ENCODE measurements around the gene KCND3.

KCND3 gene

DNA sequence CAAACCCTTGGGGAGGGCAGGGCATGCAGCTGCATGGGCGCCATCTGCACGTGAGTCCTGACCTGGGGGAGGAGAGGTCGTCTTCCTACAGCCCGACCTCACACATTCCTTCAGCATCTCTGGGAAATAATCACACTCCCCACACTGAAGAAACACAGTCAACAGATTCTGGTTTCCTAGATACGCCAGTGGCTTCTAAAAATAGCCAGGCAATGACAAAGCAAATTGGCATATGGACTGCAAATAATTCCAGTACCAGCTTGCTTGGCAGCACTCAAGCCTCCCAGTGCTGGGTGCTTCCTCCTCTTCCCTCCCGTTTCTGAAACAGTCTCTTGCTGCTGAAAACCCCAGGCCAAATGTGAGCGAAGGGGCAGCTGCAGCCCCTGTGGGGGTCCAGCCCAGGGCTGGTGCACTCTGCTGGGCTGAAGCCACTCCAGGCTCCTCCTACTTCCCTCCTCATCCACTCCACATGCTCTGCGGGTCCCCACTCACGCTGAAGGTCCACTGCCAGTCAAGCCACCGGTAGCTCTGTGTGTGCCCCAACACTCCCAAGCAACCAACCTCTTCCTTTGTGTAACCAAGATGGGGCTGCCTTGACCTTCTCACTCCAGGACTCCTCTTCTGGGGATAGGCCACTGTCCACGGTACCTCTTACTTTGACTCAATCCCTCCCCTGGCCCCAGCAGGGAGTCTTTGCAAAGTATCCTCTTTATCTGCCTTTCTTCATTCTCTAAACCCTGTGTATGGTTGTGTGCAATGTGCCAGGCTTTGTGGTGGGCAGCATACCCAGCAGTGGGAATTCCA, 69.0 kb downstream of the KCND3 start:
- H3K27ac ChIP-seq: peak overlapping the region; percentile 56
- no peak for TF ChIP-seq ZFX (IDR thresholded peaks at IDR 0.05)

DNA sequence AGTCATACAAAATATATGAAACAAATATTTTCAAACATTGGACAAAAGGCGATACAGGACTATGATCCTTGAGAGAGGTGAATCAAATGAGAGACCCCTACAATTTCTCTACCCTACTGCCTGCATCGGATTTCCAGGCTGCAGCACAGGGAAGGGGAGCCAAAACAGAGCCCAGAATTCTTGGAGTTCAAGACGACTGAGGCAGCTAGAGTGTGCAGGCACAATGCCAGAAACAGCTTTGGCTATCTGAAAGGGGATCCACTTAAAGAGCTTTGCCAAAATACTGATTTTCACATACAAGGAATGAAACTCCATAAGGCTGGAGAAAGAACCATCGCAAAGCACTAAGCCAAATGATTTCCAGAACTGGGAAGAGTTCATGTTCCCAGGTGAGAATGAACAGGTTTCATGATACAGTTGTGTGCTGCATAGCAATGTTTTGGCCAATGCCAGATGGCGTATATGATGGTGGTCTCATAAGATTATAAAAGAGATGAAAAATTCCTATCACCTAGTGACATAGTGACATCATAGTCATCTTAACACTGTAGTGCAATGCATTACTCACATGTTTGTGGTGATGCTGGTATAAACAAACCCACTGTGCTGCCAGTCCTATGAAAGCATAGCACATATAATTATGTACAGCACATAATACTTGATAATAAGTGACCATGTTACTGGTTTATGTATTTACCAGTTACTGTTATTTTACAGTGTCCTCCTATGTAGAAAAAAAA, 77.5 kb downstream of the KCND3 start:
- TF ChIP-seq, protein P1, sequence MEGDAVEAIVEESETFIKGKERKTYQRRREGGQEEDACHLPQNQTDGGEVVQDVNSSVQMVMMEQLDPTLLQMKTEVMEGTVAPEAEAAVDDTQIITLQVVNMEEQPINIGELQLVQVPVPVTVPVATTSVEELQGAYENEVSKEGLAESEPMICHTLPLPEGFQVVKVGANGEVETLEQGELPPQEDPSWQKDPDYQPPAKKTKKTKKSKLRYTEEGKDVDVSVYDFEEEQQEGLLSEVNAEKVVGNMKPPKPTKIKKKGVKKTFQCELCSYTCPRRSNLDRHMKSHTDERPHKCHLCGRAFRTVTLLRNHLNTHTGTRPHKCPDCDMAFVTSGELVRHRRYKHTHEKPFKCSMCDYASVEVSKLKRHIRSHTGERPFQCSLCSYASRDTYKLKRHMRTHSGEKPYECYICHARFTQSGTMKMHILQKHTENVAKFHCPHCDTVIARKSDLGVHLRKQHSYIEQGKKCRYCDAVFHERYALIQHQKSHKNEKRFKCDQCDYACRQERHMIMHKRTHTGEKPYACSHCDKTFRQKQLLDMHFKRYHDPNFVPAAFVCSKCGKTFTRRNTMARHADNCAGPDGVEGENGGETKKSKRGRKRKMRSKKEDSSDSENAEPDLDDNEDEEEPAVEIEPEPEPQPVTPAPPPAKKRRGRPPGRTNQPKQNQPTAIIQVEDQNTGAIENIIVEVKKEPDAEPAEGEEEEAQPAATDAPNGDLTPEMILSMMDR (conservative IDR thresholded peaks at IDR 0.05): no peak
- TF ChIP-seq ZFX (IDR thresholded peaks at IDR 0.05): no peak
- H3K27ac ChIP-seq: no peak overlapping the region

DNA sequence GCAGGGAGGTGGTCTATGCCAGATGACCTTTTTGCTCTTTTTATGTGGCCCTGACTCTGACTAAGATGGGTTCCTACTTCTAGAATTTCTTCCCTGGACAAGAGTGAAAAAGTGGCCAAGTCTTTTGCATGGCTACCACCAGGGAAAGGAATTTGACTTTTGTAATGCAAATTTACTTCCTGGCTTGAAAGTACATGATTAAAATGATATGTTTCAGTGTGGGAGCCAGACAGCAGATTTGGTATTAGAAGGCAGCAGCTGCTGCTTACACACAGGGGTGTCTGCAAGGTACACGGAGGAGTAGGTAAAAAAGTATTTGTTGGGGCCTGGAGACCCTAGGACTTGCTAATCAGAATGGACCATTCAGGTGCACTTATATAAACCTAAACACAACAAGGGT, 78.4 kb downstream of the KCND3 start:
- TF ChIP-seq, protein P1 (conservative IDR thresholded peaks at IDR 0.05): no peak
- TF ChIP-seq ZFX (IDR thresholded peaks at IDR 0.05): no peak
- H3K27ac ChIP-seq: no peak overlapping the region

DNA sequence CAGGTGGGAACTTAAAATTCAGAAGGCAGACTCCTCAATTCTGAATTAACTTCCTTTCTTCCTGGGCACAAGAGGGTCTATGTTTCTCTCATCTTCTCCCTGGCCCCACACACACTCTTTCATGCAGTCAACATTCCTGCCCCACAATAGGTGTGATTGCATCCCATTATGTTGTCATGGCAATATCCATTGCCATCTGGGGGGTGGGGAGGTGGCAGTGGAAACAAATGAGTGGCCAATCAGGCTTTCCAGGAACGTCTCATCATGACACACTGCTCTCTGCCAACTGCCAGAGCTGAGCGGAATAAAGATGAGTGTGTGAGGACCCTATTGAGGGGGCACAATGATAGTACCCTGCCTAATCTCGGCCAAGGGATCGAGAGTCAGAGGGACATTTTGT, 80.4 kb downstream of the KCND3 start:
- no peak for TF ChIP-seq ZFX (IDR thresholded peaks at IDR 0.05)
- no peak overlapping the region for H3K27ac ChIP-seq

DNA sequence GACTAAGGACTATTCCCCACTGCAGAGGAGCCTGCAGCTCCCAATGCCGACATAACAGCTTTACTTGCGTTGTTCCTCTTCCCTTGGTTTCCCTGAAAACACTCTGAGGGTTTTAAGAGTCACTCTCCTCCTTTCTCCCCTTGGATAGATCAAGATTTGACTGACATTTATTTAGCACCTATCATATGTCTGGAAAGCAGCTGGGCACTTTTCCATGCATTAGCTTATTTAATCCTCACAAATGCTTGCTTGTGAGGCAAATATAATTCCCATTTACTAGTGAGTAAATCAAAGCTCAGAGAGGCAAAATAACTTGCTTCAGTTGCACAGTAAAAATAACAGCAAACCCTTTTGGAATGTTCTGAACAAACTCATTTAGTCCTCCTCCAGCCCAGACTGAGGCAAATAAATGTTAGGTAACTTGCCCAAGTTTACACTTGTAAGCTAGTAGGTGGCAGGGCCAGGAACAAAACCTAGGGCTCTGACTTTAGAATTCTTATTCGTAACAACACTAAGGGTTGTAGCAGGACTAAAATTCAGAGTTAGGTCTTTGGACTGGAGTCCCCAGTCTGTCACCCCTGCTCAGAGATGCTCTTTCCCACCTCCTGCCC, 81.4 kb downstream of the KCND3 start:
- TF ChIP-seq, protein P1 (conservative IDR thresholded peaks at IDR 0.05): no peak
- no peak for TF ChIP-seq ZFX (IDR thresholded peaks at IDR 0.05)
- H3K27ac ChIP-seq: no peak overlapping the region

DNA sequence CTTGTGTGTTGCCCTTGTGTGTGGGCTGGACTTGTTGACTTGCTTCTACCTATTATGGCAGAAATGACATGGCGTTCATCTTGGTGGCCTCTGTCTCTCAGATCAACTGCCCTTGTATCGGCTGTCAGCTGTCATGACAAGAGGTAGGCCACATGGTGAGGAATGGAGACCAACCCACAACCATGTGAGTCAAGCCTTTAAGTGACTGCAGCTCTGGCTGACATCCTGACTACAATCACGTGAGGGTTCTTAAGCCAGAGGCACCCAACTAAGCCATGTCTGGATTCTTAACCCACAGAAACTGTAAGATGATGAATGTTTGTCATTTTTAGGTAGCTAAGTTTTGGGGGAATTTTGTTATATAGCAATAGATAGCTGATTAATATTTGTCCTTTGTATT, 82.1 kb downstream of the KCND3 start:
- H3K27ac ChIP-seq: no peak overlapping the region
- no peak for TF ChIP-seq ZFX (IDR thresholded peaks at IDR 0.05)
- TF ChIP-seq, protein P1 (conservative IDR thresholded peaks at IDR 0.05): no peak

DNA sequence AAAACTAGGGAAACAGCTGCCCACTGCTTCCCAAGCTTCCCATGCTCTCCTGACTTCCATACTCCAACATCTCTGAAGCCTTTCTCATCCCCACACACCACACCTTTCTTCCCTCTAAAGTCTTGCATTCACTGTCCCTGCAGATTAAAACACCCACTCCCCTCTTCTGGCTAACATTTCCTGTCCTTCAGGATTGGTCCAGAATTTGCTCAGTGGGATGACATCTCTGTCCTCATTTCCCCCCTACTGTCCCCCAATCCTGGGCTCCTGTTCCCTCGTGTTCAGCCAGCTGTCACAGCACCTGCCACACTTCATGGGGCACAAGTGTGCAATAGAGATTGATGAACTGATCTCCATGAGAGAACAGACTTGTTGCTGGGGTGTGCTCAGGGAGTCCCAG, 82.7 kb downstream of the KCND3 start:
- H3K27ac ChIP-seq: no peak overlapping the region
- TF ChIP-seq, protein P1 (conservative IDR thresholded peaks at IDR 0.05): no peak
- no peak for TF ChIP-seq ZFX (IDR thresholded peaks at IDR 0.05)

DNA sequence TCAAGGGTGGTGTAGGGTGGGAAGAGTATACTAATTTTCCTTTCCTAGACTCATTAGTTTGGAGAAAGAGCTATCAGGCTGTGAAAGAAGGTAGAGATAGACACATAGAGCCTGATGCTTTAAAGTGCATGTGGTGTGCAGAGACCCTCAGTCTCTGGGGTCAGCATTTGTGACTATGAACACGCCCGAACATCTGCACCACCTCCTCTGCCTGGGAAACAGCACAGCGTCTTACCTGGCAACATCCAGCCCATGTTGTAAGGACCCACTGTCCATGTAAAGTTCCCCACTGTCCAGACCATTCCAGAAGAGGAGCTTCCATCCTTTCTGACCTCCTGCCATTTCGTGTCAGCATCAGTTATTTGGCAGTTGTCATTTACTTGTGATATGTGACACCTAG, 83.4 kb downstream of the KCND3 start:
- H3K27ac ChIP-seq: no peak overlapping the region
- no peak for TF ChIP-seq ZFX (IDR thresholded peaks at IDR 0.05)
- TF ChIP-seq, protein P1 (conservative IDR thresholded peaks at IDR 0.05): no peak
